AG04450 (cell line): ENCODE results near the gene SLC36A1. TPM values are rescaled to one million over a fixed set of nuclear protein-coding genes. Genes with fewer than 3 reads are reported as not detected.

Experiments used
- CTCF ChIA-PET: fragments of 300-600, 350-600 bp; formaldehyde crosslinking; extraction: SDS; loops from one replicate; lab custom pipeline; 2022; ENCODE audit warnings: antibody characterized with exemption, inconsistent platforms; lab: Charles Lee
- POLR2A ChIA-PET: fragments of 350-600 bp; formaldehyde crosslinking; extraction: SDS; loops from one replicate; lab custom pipeline; 2021; ENCODE audit warnings: antibody characterized with exemption, inconsistent platforms; lab: Yijun Ruan, JAX
- DNase-seq: peaks from one replicate; pipeline ENCODE4 v3.0.0-alpha.2; 2011; ENCODE audit warnings: low read depth, low spot score
- H3K27ac ChIP-seq: one replicate; pipeline ENCODE4 v1.5.1; 2012; ENCODE audit warnings: low read depth, low read length, control low read depth
- H3K27me3 ChIP-seq: one replicate; pipeline ENCODE4 v1.6.0; 2012; ENCODE audit warnings: low read length; ENCODE audit not compliant: control insufficient read depth, insufficient read depth
- H3K4me3 ChIP-seq: 2 replicates; pipeline ENCODE4 v1.5.1; 2011; ENCODE audit warnings: mild to moderate bottlenecking, low read depth, low read length, control low read depth
- H3K9me3 ChIP-seq: 2 replicates; pipeline ENCODE4 v1.5.1; 2012; ENCODE audit warnings: low read length; ENCODE audit not compliant: control insufficient read depth, insufficient read depth
- CTCF ChIP-seq: IDR thresholded peaks from 2 replicates; pipeline ENCODE4 v1.5.1; 2011; ENCODE audit warnings: low read depth, low read length, control low read depth, inconsistent platforms
- polyA plus RNA-seq: library from polyadenylated mRNA; depleted of rRNA; stranded (reverse); fragments of >200 nt; gene quantifications from 2 replicates; pipeline ENCODE4 v1.2.3, GENCODE V29; 2011

Gene SLC36A1
- polyA plus RNA-seq, 1 experiment = 22.2 TPM

GRCh38 chr5:151477101-151477500 is 29.7 kb downstream of the SLC36A1 start:
- H3K9me3 ChIP-seq = no peaks in the 10 kb centered on the region
- ChIA-PET CTCF (interaction anchor here (0.6 to 1.8 kb wide), 4 partner anchors 14 to 175 kb away, joined by 3 to 7 read pairs (median 4); partner anchors contain the start of gene SLC36A1), POLR2A (no interaction called here)
- no peak for DNase-seq
- H3K27ac ChIP-seq = no peak overlapping the region
- no peak for TF ChIP-seq CTCF
- no peak overlapping the region for H3K4me3 ChIP-seq
- H3K27me3 ChIP-seq = no peaks in the 10 kb centered on the region

GRCh38 chr5:151480384-151481293 is 33.2 kb downstream of the SLC36A1 start:
- ChIA-PET CTCF (interaction anchor here (0.8 to 1.5 kb wide), 3 partner anchors 12 to 171 kb away, joined by 4 to 7 read pairs (median 4); partner anchors contain the start of gene SLC36A1), POLR2A (interaction anchor here (0.8 kb wide), 2 partner anchors 29 to 33 kb away, joined by 3 read pairs; partner anchors contain the start of gene SLC36A1)
- H3K27me3 ChIP-seq = no peaks in the 10 kb centered on the region
- no peak for DNase-seq
- no peaks in the 10 kb centered on the region for H3K9me3 ChIP-seq
- no peak overlapping the region for H3K4me3 ChIP-seq
- TF ChIP-seq CTCF = no peak
- H3K27ac ChIP-seq = peak overlapping the region; percentile 55

GRCh38 chr5:151483176-151483575 is 35.8 kb downstream of the SLC36A1 start:
- ChIA-PET CTCF (interaction anchor here (0.9 to 2.1 kb wide), 2 partner anchors 37 to 169 kb away, joined by 3 to 12 read pairs; no protein-coding TSS in a partner anchor), POLR2A (interaction anchor here (0.6 to 1.6 kb wide), 2 partner anchors 12 to 36 kb away, joined by 4 to 8 read pairs; partner anchors contain the start of gene SLC36A1)
- TF ChIP-seq CTCF = no peak
- Histone ChIP-seq H3K4me3 (no peak overlapping the region), H3K9me3 (no peaks in the 10 kb centered on the region), H3K27ac (no peak overlapping the region), H3K27me3 (no peaks in the 10 kb centered on the region)
- DNase-seq = no peak

- ChIA-PET CTCF (interaction anchor here (0.9 to 2.1 kb wide), 2 partner anchors 38 to 169 kb away, joined by 3 to 12 read pairs; no protein-coding TSS in a partner anchor), POLR2A (interaction anchor here (1.6 kb wide), 1 partner anchor 36 kb away, joined by 4 read pairs; the partner anchor contains the start of gene SLC36A1)
- DNase-seq = no peak
- Histone ChIP-seq H3K27me3 (no peaks in the 10 kb centered on the region), H3K27ac (no peak overlapping the region), H3K4me3 (no peak overlapping the region), H3K9me3 (no peaks in the 10 kb centered on the region)
- no peak for TF ChIP-seq CTCF
Observed at GRCh38 chr5:151483647-151484046, 36.2 kb downstream of the SLC36A1 start.
